Motor neuron (in vitro differentiated cells): ENCODE data around the gene MRC1. TPM values are rescaled to one million over a fixed set of nuclear protein-coding genes. Genes with fewer than 3 reads are reported as not detected.

ENCODE experiments used
- ATAC-seq, 8 experiments: fragments of 200-7000 bp; cut with Tn5 transposase; replicated peaks in 6 of 8; 2 replicates each; pipeline ENCODE4 v1.8.0; 2021; ENCODE audit warnings: mild to moderate bottlenecking in 8 of 8, moderate library complexity in 8 of 8
- H3K27ac ChIP-seq, 2 donors: fragments of 250-450 bp; sonication (Bioruptor Pico); 2 replicates each; pipeline ENCODE4 v1.9.0; 2021; ENCODE audit warnings: antibody characterized with exemption in 2 of 2, mild to moderate bottlenecking in 2 of 2, moderate library complexity in 1 of 2
- H3K4me1 ChIP-seq, 2 donors: fragments of 250-450 bp; sonication (Bioruptor Pico); replicated peaks in 1 of 2; 2 replicates each; pipeline ENCODE4 v1.6.1; 2021; ENCODE audit warnings: antibody characterized with exemption in 2 of 2, mild to moderate bottlenecking in 2 of 2, moderate library complexity in 1 of 2
- H3K4me3 ChIP-seq, 5 donors: fragments of 250-450 bp; sonication (Bioruptor Pico); 2 replicates each; pipeline ENCODE4 v1.9.0; 2021; ENCODE audit warnings: antibody characterized with exemption in 5 of 5, mild to moderate bottlenecking in 5 of 5, moderate library complexity in 4 of 5
- WGBS, 10 experiments: fragments of 450-650 bp; shearing (Covaris generic); methylation state at CpG; one replicate each; pipeline ENCODE4 v1.0.0; 2022; 5-methylcytosine and 5-hydroxymethylcytosine counted together
- in situ Hi-C, 9 experiments: fragments of 400-800 bp; cut with MboI; loops; one replicate each; pipeline ENCODE4 v1.15.0; 2021; ENCODE audit warnings: low sequenced_read_pairs in 9 of 9, low pct_unique_long_range_greater_than_20kb in 2 of 9; ENCODE audit not compliant: unreplicated experiment in 9 of 9
- total RNA-seq, 8 experiments: library from RNA; unstranded; fragments of 300-600 nt; gene quantifications; 2 replicates each; pipeline versions ENCODE4 v1.2.3 to v1.2.4, GENCODE V29; 2022

Gene MRC1
- total RNA-seq, 8 experiments from 2014 or later, result 0.05 to 0.14 (median 0.08) TPM; not detected in 5

GRCh38 chr10:17891435-17891834 lies 82.3 kb downstream of the MRC1 start:
- no peak overlapping the region for H3K27ac ChIP-seq
- no peak overlapping the region for H3K4me3 ChIP-seq
- WGBS, 10 experiments, result 47 to 100% (median 82%) methylated on average over 1 to 7 of the region's 9 CpGs; no CpG with 5 or more reads in 1 of the 10 experiments
- ATAC-seq, result no peak
- in situ Hi-C loops, result no loop called here
- no peaks in the 10 kb centered on the region for H3K4me1 ChIP-seq

GRCh38 chr10:17904564-17904963 lies 95.4 kb downstream of the MRC1 start:
- no peak overlapping the region for H3K27ac ChIP-seq
- in situ Hi-C loops, result loop anchor here in 3 of 9 experiments (25.0 kb wide), 2 partner anchors 308 to 333 kb away; no protein-coding TSS in a partner anchor

GRCh38 chr10:17905491-17905890 lies 96.3 kb downstream of the MRC1 start:
- no peak overlapping the region for H3K27ac ChIP-seq
- H3K4me3 ChIP-seq, result no peak overlapping the region
- in situ Hi-C loops, result loop anchor here in 3 of 9 experiments (25.0 kb wide), 2 partner anchors 307 to 332 kb away; no protein-coding TSS in a partner anchor
- H3K4me1 ChIP-seq, result peaks cover 0 to 6% of the 10 kb centered on the region in 2 donors
- 30 to 100% (median 81%) methylated on average over 2 to 3 of the region's 3 CpGs; no CpG with 5 or more reads in 1 of the 10 experiments for WGBS, 10 experiments
- no peak for ATAC-seq

More at GRCh38 chr10:17904564-17904963, 95.4 kb downstream of the MRC1 start:
- peak in 2 of 8 experiments; percentile 52 to 53 for ATAC-seq
- no peak overlapping the region for H3K4me3 ChIP-seq
- WGBS, 10 experiments, result 20 to 100% (median 79%) methylated on average over 1 to 2 of the region's 2 CpGs; no CpG with 5 or more reads in 2 of the 10 experiments
- peaks cover 0 to 6% of the 10 kb centered on the region in 2 donors for H3K4me1 ChIP-seq

GRCh38 chr10:17906002-17906401 lies 96.9 kb downstream of the MRC1 start:
- H3K4me3 ChIP-seq, result no peak overlapping the region
- in situ Hi-C loops, result loop anchor here in 3 of 9 experiments (25.0 kb wide), 2 partner anchors 306 to 331 kb away; no protein-coding TSS in a partner anchor

GRCh38 chr10:17907641-17908040 lies 98.5 kb downstream of the MRC1 start:
- Histone ChIP-seq H3K4me3 (no peak overlapping the region), H3K27ac (no peak overlapping the region), H3K4me1 (peaks cover 0 to 6% of the 10 kb centered on the region in 2 donors)
- in situ Hi-C loops, result loop anchor here in 3 of 9 experiments (25.0 kb wide), 2 partner anchors 305 to 330 kb away; no protein-coding TSS in a partner anchor
- WGBS, 10 experiments, result 17 to 85% (median 59%) methylated on average over 1 to 4 of the region's 4 CpGs; no CpG with 5 or more reads in 4 of the 10 experiments
- peak in 4 of 8 experiments; percentile 25 to 47 (median 34) for ATAC-seq

More at GRCh38 chr10:17906002-17906401, 96.9 kb downstream of the MRC1 start:
- Histone ChIP-seq H3K4me1 (peaks cover 0 to 6% of the 10 kb centered on the region in 2 donors), H3K27ac (no peak overlapping the region)
- ATAC-seq, result no peak
- 0 to 100% (median 65%) methylated on average over 1 of the region's 1 CpG for WGBS, 10 experiments

- peak; percentile 29 to 95 (median 82) for ATAC-seq
- Histone ChIP-seq H3K4me3 (no peak overlapping the region), H3K4me1 (peaks cover 0 to 6% of the 10 kb centered on the region in 2 donors), H3K27ac (no peak overlapping the region)
- in situ Hi-C loops, result loop anchor here in 3 of 9 experiments (25.0 kb wide), 2 partner anchors 302 to 327 kb away; no protein-coding TSS in a partner anchor
- 5 to 64% (median 34%) methylated on average over 2 to 12 of the region's 12 CpGs for WGBS, 10 experiments
These were observed 101.1 kb downstream of the MRC1 start for GRCh38 chr10:17910125-17910789.

GRCh38 chr10:17912754-17913153 lies 103.6 kb downstream of the MRC1 start:
- Histone ChIP-seq H3K4me3 (no peak overlapping the region), H3K27ac (no peak overlapping the region), H3K4me1 (peaks cover 0 to 3% of the 10 kb centered on the region in 2 donors)
- ATAC-seq, result no peak
- in situ Hi-C loops, result loop anchor here in 3 of 9 experiments (25.0 kb wide), 2 partner anchors 300 to 325 kb away; no protein-coding TSS in a partner anchor
- 10 to 93% (median 51%) methylated on average over 1 to 4 of the region's 4 CpGs; no CpG with 5 or more reads in 2 of the 10 experiments for WGBS, 10 experiments

- Histone ChIP-seq H3K4me1 (no peaks in the 10 kb centered on the region), H3K27ac (no peak overlapping the region), H3K4me3 (no peak overlapping the region)
- no peak for ATAC-seq
- in situ Hi-C loops, result loop anchor here in 3 of 9 experiments (25.0 kb wide), 2 partner anchors 299 to 324 kb away; no protein-coding TSS in a partner anchor
- WGBS, 10 experiments, result 40 to 100% (median 83%) methylated on average over 1 to 5 of the region's 5 CpGs; no CpG with 5 or more reads in 1 of the 10 experiments
These were observed 104.5 kb downstream of the MRC1 start for GRCh38 chr10:17913604-17914003.

GRCh38 chr10:17914169-17915045 lies 105.3 kb downstream of the MRC1 start:
- Histone ChIP-seq H3K4me1 (no peaks in the 10 kb centered on the region), H3K27ac (no peak overlapping the region), H3K4me3 (no peak overlapping the region)
- ATAC-seq, result no peak
- WGBS, 10 experiments, result 50 to 100% (median 72%) methylated on average over 1 to 4 of the region's 5 CpGs; no CpG with 5 or more reads in 3 of the 10 experiments
- in situ Hi-C loops, result loop anchor here in 3 of 9 experiments (25.0 kb wide), 2 partner anchors 298 to 323 kb away; no protein-coding TSS in a partner anchor

GRCh38 chr10:17915181-17915580 lies 106.0 kb downstream of the MRC1 start:
- ATAC-seq, result no peak
- no peak overlapping the region for H3K27ac ChIP-seq
- H3K4me3 ChIP-seq, result no peak overlapping the region
- in situ Hi-C loops, result loop anchor here in 3 of 9 experiments (25.0 kb wide), 2 partner anchors 297 to 322 kb away; no protein-coding TSS in a partner anchor
- H3K4me1 ChIP-seq, result no peaks in the 10 kb centered on the region
- 13 to 100% (median 91%) methylated on average over 2 to 4 of the region's 4 CpGs; no CpG with 5 or more reads in 2 of the 10 experiments for WGBS, 10 experiments

- Histone ChIP-seq H3K4me3 (no peak overlapping the region), H3K27ac (no peak overlapping the region), H3K4me1 (no peaks in the 10 kb centered on the region)
- 47 to 100% (median 80%) methylated on average over 3 to 9 of the region's 12 CpGs for WGBS, 10 experiments
- ATAC-seq, result peak in 1 of 8 experiments; percentile 40
- in situ Hi-C loops, result loop anchor here in 3 of 9 experiments (25.0 kb wide), 2 partner anchors 294 to 319 kb away; no protein-coding TSS in a partner anchor
These were observed 109.2 kb downstream of the MRC1 start for GRCh38 chr10:17918187-17918903.

GRCh38 chr10:17921378-17921777 lies 112.2 kb downstream of the MRC1 start:
- WGBS, 10 experiments, result 57 to 100% (median 77%) methylated on average over 1 to 3 of the region's 3 CpGs
- in situ Hi-C loops, result loop anchor here in 3 of 9 experiments (25.0 kb wide), 2 partner anchors 291 to 316 kb away; no protein-coding TSS in a partner anchor
- Histone ChIP-seq H3K4me3 (no peak overlapping the region), H3K4me1 (no peaks in the 10 kb centered on the region), H3K27ac (no peak overlapping the region)
- no peak for ATAC-seq
